ENCODE results near the gene TCF20.

Gene TCF20

GRCh38 chr22:42270510-42271190 is at the start of gene TCF20:
Gene TCF20, minus strand, starts transcription at chr22:42270653. Its CDS starts 55,348 bp downstream, at chr22:42215305.
- H3K9ac ChIP-seq (ENCODE audit: low read length), result peak within 1 kb of the TSS; percentile 82
- no peak for TF ChIP-seq EZH2 (IDR thresholded peaks at IDR 0.05; ENCODE audit: borderline replicate concordance, low read length)
- TF ChIP-seq, protein P1, sequence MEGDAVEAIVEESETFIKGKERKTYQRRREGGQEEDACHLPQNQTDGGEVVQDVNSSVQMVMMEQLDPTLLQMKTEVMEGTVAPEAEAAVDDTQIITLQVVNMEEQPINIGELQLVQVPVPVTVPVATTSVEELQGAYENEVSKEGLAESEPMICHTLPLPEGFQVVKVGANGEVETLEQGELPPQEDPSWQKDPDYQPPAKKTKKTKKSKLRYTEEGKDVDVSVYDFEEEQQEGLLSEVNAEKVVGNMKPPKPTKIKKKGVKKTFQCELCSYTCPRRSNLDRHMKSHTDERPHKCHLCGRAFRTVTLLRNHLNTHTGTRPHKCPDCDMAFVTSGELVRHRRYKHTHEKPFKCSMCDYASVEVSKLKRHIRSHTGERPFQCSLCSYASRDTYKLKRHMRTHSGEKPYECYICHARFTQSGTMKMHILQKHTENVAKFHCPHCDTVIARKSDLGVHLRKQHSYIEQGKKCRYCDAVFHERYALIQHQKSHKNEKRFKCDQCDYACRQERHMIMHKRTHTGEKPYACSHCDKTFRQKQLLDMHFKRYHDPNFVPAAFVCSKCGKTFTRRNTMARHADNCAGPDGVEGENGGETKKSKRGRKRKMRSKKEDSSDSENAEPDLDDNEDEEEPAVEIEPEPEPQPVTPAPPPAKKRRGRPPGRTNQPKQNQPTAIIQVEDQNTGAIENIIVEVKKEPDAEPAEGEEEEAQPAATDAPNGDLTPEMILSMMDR (IDR thresholded peaks at IDR 0.05; ENCODE audit: low read length), result no peak
- H4K20me1 ChIP-seq (ENCODE audit: insufficient read depth, low read length), result no peaks in the 10 kb centered on the region
- peak within 1 kb of the TSS; percentile 77 for H3K4me3 ChIP-seq (ENCODE audit: low read depth, low read length, poor library complexity, severe bottlenecking)
- peak within 1 kb of the TSS; percentile 90 for H3K4me2 ChIP-seq (ENCODE audit: low read length)
- no peaks in the 10 kb centered on the region for H3K27me3 ChIP-seq (ENCODE audit: insufficient read depth, low read length)
- no peaks in the 10 kb centered on the region for H3K9me2 ChIP-seq (ENCODE audit: low read depth, low read length)
- H2AFZ ChIP-seq (ENCODE audit: low read length), result no peak within 1 kb of the TSS
- H3K27ac ChIP-seq (ENCODE audit: low read depth, low read length, poor library complexity, severe bottlenecking), result no peak within 1 kb of the TSS
- H3F3A ChIP-seq (ENCODE audit: insufficient read depth, low read length), result peaks cover 5% of the 10 kb centered on the region; the same call in 1 of the 2 replicates
- peaks cover 20% of the 10 kb centered on the region for H3K79me2 ChIP-seq (ENCODE audit: insufficient read depth, low read length)
- H3K9me3 ChIP-seq (ENCODE audit: low read length), result no peaks in the 10 kb centered on the region
- H3K4me1 ChIP-seq (ENCODE audit: insufficient read depth, low read length, severe bottlenecking), result peaks cover 15% of the 10 kb centered on the region
- H3K36me3 ChIP-seq (ENCODE audit: insufficient read depth, low read length), result no peaks in the 10 kb centered on the region

DNA sequence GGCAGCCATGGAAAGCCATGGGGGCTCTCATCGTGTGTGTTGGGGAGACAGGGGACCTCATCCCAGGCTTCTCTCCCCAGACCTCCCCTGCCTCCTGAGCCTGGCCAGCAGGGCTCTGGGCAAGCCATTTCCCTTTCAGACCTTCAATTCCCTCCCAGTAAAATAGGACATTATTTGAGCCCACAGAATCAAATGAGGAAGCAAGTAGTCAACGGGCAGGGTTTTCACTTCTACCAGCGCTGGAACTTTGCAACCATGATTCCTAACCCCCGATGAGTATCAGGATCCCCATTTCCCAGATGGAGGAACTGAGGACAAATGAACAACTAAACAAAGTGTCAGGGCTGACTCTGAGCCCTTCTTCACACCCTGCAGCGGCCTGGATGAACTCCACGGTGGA is 48.9 kb upstream of the TCF20 start:
- Histone ChIP-seq H3K9me2 (ENCODE audit: low read depth, low read length) (no peaks in the 10 kb centered on the region), H3K4me1 (ENCODE audit: insufficient read depth, low read length, severe bottlenecking) (no peaks in the 10 kb centered on the region), H3K27ac (ENCODE audit: low read depth, low read length, poor library complexity, severe bottlenecking) (no peak overlapping the region), H3K4me3 (ENCODE audit: low read depth, low read length, poor library complexity, severe bottlenecking) (no peak overlapping the region), H3K27me3 (ENCODE audit: insufficient read depth, low read length) (peaks cover 14% of the 10 kb centered on the region), H3K9ac (ENCODE audit: low read length) (no peak overlapping the region), H3K36me3 (ENCODE audit: insufficient read depth, low read length) (no peaks in the 10 kb centered on the region), H3K9me3 (ENCODE audit: low read length) (no peaks in the 10 kb centered on the region), H3K4me2 (ENCODE audit: low read length) (no peak overlapping the region), H3F3A (ENCODE audit: insufficient read depth, low read length) (no peaks in the 10 kb centered on the region), H3K79me2 (ENCODE audit: insufficient read depth, low read length) (no peaks in the 10 kb centered on the region), H4K20me1 (ENCODE audit: insufficient read depth, low read length) (no peaks in the 10 kb centered on the region), H2AFZ (ENCODE audit: low read length) (no peak overlapping the region)
- TF ChIP-seq, protein P1 (IDR thresholded peaks at IDR 0.05; ENCODE audit: low read length), result no peak
- TF ChIP-seq EZH2 (IDR thresholded peaks at IDR 0.05; ENCODE audit: borderline replicate concordance, low read length), result no peak

DNA sequence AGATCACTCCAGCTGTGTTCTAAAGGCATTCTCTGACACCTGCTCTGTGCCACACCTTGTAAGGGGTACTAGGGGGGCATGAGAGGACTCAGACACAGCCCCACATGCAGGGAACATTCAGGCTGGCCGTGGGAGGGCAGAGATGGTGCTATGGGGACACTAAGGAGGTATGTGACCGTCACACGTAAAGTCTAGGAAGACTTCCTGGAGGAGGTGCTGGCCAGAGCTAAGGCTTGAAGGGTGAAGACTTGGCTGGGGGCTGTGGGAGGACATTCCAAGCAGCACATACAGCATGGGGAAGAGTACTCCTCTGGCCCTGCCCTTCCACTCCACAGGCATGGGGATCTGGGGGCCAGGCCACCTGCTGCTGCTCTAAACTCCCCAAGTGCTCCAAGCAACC is 48.5 kb upstream of the TCF20 start:
- H4K20me1 ChIP-seq (ENCODE audit: insufficient read depth, low read length), result no peaks in the 10 kb centered on the region
- H3K27me3 ChIP-seq (ENCODE audit: insufficient read depth, low read length), result peaks cover 14% of the 10 kb centered on the region
- no peaks in the 10 kb centered on the region for H3K9me2 ChIP-seq (ENCODE audit: low read depth, low read length)

More for the DNA sequence above, 48.5 kb upstream of the TCF20 start:
- H3K4me2 ChIP-seq (ENCODE audit: low read length), result no peak overlapping the region
- no peaks in the 10 kb centered on the region for H3K4me1 ChIP-seq (ENCODE audit: insufficient read depth, low read length, severe bottlenecking)
- H3K27ac ChIP-seq (ENCODE audit: low read depth, low read length, poor library complexity, severe bottlenecking), result no peak overlapping the region
- no peaks in the 10 kb centered on the region for H3F3A ChIP-seq (ENCODE audit: insufficient read depth, low read length)
- no peak overlapping the region for H2AFZ ChIP-seq (ENCODE audit: low read length)
- H3K9me3 ChIP-seq (ENCODE audit: low read length), result no peaks in the 10 kb centered on the region
- TF ChIP-seq, protein P1 (IDR thresholded peaks at IDR 0.05; ENCODE audit: low read length), result no peak
- no peak for TF ChIP-seq EZH2 (IDR thresholded peaks at IDR 0.05; ENCODE audit: borderline replicate concordance, low read length)
- H3K36me3 ChIP-seq (ENCODE audit: insufficient read depth, low read length), result no peaks in the 10 kb centered on the region
- no peak overlapping the region for H3K4me3 ChIP-seq (ENCODE audit: low read depth, low read length, poor library complexity, severe bottlenecking)
- H3K79me2 ChIP-seq (ENCODE audit: insufficient read depth, low read length), result no peaks in the 10 kb centered on the region
- no peak overlapping the region for H3K9ac ChIP-seq (ENCODE audit: low read length)
